ENCODE data around the gene SLC16A9.

DNA sequence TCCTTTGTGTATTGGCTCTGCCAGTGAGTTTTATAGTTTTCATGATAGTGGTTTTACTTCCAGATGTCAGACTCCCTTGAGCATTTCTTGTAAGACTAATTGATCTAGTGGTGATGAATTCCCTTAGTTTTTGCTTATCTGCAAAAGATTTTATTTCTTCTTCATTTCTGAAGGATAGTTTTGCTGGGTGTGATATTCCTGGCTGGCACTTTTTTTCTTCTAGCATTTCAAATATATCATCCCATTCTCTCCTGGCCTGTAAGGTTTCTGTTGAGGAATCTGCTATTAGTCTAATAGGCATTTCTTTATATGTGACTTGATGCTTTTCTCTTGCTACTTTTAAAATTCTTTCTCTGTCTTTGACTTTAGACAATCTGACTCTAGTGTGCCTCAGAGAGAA lies 64.8 kb downstream of the SLC16A9 start:
- no peak for TF ChIP-seq ZNF133 (tag by site-specific recombination; IDR thresholded peaks at IDR 0.05)
- no peak for TF ChIP-seq ZNF292 (tag by site-specific recombination; IDR thresholded peaks at IDR 0.05; ENCODE audit: borderline replicate concordance, low read depth)
- TF ChIP-seq REST (tag by site-specific recombination; IDR thresholded peaks at IDR 0.05), result no peak
- TF ChIP-seq ZBTB21 (tag by site-specific recombination; IDR thresholded peaks at IDR 0.05), result no peak
- TF ChIP-seq, protein P1, sequence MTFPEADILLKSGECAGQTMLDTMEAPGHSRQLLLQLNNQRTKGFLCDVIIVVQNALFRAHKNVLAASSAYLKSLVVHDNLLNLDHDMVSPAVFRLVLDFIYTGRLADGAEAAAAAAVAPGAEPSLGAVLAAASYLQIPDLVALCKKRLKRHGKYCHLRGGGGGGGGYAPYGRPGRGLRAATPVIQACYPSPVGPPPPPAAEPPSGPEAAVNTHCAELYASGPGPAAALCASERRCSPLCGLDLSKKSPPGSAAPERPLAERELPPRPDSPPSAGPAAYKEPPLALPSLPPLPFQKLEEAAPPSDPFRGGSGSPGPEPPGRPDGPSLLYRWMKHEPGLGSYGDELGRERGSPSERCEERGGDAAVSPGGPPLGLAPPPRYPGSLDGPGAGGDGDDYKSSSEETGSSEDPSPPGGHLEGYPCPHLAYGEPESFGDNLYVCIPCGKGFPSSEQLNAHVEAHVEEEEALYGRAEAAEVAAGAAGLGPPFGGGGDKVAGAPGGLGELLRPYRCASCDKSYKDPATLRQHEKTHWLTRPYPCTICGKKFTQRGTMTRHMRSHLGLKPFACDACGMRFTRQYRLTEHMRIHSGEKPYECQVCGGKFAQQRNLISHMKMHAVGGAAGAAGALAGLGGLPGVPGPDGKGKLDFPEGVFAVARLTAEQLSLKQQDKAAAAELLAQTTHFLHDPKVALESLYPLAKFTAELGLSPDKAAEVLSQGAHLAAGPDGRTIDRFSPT (tag by site-specific recombination; IDR thresholded peaks at IDR 0.05), result no peak
- TF ChIP-seq ZNF23 (tag by site-specific recombination; IDR thresholded peaks at IDR 0.05; ENCODE audit: borderline replicate concordance), result no peak
- TF ChIP-seq, protein P2, sequence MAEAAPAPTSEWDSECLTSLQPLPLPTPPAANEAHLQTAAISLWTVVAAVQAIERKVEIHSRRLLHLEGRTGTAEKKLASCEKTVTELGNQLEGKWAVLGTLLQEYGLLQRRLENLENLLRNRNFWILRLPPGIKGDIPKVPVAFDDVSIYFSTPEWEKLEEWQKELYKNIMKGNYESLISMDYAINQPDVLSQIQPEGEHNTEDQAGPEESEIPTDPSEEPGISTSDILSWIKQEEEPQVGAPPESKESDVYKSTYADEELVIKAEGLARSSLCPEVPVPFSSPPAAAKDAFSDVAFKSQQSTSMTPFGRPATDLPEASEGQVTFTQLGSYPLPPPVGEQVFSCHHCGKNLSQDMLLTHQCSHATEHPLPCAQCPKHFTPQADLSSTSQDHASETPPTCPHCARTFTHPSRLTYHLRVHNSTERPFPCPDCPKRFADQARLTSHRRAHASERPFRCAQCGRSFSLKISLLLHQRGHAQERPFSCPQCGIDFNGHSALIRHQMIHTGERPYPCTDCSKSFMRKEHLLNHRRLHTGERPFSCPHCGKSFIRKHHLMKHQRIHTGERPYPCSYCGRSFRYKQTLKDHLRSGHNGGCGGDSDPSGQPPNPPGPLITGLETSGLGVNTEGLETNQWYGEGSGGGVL (tag by site-specific recombination; IDR thresholded peaks at IDR 0.05), result no peak
- no peak for TF ChIP-seq PBX3 (CRISPR knock-in tag; IDR thresholded peaks at IDR 0.05)
- TF ChIP-seq, protein P3, sequence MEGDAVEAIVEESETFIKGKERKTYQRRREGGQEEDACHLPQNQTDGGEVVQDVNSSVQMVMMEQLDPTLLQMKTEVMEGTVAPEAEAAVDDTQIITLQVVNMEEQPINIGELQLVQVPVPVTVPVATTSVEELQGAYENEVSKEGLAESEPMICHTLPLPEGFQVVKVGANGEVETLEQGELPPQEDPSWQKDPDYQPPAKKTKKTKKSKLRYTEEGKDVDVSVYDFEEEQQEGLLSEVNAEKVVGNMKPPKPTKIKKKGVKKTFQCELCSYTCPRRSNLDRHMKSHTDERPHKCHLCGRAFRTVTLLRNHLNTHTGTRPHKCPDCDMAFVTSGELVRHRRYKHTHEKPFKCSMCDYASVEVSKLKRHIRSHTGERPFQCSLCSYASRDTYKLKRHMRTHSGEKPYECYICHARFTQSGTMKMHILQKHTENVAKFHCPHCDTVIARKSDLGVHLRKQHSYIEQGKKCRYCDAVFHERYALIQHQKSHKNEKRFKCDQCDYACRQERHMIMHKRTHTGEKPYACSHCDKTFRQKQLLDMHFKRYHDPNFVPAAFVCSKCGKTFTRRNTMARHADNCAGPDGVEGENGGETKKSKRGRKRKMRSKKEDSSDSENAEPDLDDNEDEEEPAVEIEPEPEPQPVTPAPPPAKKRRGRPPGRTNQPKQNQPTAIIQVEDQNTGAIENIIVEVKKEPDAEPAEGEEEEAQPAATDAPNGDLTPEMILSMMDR (tag by site-specific recombination; IDR thresholded peaks at IDR 0.05), result no peak
